ENCODE data around the gene DEFB123. TPM values are rescaled to one million over a fixed set of nuclear protein-coding genes. Genes with fewer than 3 reads are reported as not detected.

Gene DEFB123
- total RNA-seq, 1 experiment from 2014 or later = not detected

Other genes with a start within 250 kb of the DEFB123 start
- gene DEFB115, start 183.0 kb upstream of the DEFB123 start, total RNA-seq (2022) = not detected in 2 replicates
- not detected in 2 replicates for gene DEFB116, start 132.0 kb upstream of the DEFB123 start, total RNA-seq (2022)
- gene DEFB118, start 72.0 kb upstream of the DEFB123 start, total RNA-seq (2022) = not detected in 2 replicates
- not detected in 2 replicates for gene DEFB119, start 50.0 kb upstream of the DEFB123 start, total RNA-seq (2022)
- not detected in 2 replicates for gene DEFB121, start 34.4 kb upstream of the DEFB123 start, total RNA-seq (2022)
- not detected in 2 replicates for gene DEFB124, start 34.5 kb downstream of the DEFB123 start, total RNA-seq (2022)
- not detected in 2 replicates for gene REM1, start 34.7 kb downstream of the DEFB123 start, total RNA-seq (2022)
- gene HM13, start 73.8 kb downstream of the DEFB123 start, total RNA-seq (2022) = 276 and 338 TPM in 2 replicates
- gene ID1, start 164.7 kb downstream of the DEFB123 start, total RNA-seq (2022) = 35.7 and 38.4 TPM in 2 replicates
- not detected in 2 replicates for gene COX4I2, start 197.3 kb downstream of the DEFB123 start, total RNA-seq (2022)